ENCODE results near the gene SLC35A5.

Gene SLC35A5

DNA sequence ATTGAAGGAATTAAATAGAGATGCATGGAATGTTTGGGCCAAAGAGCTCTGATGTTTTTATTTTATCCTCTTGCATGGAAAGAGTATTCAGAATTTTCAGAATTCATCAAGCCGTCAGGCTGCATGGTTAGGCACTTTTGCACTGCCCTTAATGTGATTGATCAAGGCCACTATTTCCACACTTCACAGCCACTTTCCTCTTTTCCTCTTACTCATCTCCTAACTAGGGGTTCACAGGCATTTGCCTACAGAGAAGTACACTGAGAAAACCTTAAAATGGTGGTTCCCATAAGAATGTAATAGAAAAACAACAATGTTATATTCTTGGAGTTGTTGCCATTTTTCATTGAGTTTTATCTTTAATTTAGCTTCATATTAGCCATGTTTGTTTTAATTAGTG is 10.9 kb downstream of the SLC35A5 start:
- no peak for DNase-seq (ENCODE audit: low read depth)

DNA sequence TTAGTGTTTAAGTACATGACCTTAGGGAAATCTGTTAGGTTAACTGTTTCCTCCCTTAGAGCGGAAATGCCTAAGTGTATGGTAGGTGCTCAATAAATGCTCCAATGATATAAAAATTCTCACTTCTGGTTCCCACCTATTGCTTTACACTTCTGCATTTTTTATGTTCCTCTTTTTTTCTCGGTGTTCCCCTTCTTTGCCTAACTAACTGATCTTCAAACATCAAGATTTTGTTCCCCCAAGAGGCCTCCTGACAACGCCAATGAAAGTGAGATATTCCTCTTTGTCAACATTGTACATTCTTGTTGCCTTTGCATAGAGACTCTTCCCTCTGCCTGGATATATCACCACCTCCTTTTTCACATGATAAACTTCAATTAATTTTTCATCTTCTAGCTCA is 17.4 kb downstream of the SLC35A5 start:
- no peak for DNase-seq (ENCODE audit: low read depth)

DNA sequence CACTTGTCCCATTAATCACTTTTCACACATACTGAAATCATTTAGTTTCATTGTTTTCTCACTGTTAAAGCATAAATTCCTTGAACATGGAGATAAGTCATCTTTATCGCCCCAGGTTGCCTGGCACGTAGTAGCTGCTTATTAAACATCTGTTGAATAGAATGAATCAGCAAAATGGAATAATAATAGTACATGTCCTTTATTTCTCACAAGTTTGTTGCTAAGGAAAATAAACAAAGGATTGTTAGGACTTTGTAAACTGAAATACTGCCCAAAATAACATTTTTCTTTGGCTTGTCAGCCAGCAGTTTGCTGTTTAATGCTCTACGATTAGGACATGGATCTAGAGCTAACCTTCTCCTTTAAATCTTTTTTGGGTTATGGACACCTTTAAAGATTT is 17.9 kb downstream of the SLC35A5 start:
- DNase-seq (ENCODE audit: low read depth) = no peak

DNA sequence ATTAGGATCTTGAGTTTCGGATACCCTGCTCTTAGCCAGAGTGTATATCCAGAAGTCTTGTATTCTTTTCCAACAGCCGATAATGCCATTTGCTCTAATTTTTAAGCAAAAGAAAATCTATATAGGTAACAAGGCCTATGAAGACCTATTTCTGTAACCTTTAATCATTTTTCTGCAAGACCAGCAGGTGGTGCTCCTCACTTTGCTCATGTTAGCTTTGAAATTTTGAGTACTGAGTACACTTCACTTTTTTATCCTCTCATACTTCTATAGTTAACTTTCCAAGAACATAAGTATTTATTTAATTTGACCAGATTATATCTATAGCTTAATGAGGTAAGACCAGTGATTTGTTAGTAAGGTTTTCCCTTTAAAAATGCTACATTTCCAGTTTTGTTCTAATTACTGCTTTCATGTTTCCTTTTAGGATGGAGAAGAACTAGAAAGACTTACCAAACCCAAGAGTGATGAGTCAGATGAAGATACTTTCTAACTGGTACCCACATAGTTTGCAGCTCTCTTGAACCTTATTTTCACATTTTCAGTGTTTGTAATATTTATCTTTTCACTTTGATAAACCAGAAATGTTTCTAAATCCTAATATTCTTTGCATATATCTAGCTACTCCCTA is 20.5 kb downstream of the SLC35A5 start:
- DNase-seq (ENCODE audit: low read depth) = peak; percentile 7

- no peak for DNase-seq (ENCODE audit: low read depth)
Observed at GRCh38 chr3:112583105-112583504, 21.3 kb downstream of the SLC35A5 start.

DNA sequence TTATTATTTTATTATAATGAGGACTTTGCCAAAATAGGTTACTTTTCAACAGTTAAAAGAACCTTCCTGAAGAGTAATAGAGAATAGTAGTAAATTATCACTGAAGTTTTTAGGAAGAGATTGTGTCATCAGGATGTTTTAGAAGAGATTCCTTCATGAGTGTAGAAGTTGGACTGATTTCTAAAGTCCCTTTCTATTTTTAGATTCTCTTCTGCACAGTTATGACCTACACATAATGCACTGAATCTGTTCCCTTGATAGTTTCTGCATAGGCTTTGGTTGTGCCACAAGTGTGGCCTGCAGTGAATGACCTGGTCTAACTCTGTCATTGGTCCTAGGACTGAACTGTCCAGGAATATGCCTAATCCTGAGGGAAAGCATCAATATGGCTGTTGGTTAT is 23.9 kb downstream of the SLC35A5 start:
- no peak for DNase-seq (ENCODE audit: low read depth)

- DNase-seq (ENCODE audit: low read depth) = no peak
Observed at GRCh38 chr3:112587336-112587735, 25.5 kb downstream of the SLC35A5 start.

DNA sequence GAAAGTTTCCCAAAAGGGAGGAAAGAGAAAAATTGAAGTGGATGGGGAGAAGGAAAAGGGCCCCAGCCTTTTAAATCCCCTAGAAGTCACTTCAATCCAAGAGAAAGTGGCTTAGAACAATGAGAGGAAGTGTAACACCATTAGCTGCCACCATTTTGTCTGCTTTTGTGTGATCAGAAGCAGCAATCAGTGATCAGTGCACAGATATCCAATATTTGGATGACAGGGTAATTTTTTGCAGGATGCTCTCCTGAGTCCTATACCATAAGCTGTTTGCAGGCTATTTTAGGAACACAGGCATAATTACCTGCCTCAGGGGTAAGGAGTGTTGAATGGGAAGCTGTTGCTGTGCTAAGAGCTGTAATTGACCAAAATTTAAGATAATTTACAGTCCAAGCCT is 31.4 kb downstream of the SLC35A5 start:
- no peak for DNase-seq (ENCODE audit: low read depth)

DNA sequence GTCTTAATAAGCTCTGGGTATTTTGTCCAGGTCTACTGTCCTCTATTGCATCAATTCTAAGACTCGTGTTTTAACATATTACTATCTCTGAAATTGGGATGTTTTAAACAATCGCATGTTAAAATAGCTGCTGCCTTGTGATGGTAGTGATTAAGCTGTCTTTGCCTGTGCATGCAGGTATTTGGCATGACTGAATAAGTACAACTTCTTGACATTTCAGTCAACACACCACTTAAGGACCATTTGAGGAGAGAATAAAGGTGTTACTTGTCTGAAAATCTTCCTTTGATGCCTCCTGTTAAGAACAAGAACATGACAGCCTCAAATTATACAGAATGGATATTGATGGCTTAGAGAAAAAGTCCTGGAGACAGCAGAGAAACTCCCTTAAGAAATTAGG is 33.0 kb downstream of the SLC35A5 start:
- no peak for DNase-seq (ENCODE audit: low read depth)

GRCh38 chr3:112597945-112598344 is 36.1 kb downstream of the SLC35A5 start:
- DNase-seq (ENCODE audit: low read depth) = no peak

DNA sequence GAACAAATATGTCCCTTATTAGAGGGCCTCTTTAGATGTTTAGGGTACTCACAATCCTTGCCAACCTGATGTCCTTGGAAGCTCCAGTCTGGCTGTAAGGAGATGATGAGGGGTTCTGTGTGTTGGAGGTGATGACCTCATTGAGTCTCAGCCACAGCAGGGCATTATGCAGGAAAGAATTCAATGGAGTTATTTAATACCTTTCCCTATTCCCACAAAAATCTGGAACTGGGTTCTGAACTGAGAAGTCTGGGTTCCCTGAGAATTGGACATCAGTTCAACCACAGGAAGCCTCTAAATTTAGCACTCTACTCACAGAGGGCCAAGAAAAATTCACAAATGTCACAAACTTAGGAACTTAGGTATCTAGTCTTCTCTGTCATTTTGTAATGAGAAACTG is 36.9 kb downstream of the SLC35A5 start:
- DNase-seq (ENCODE audit: low read depth) = no peak

GRCh38 chr3:112602217-112602838 is 40.5 kb downstream of the SLC35A5 start:
- DNase-seq (ENCODE audit: low read depth) = no peak

- no peak for DNase-seq (ENCODE audit: low read depth)
Observed at GRCh38 chr3:112604536-112604935, 42.7 kb downstream of the SLC35A5 start.

DNA sequence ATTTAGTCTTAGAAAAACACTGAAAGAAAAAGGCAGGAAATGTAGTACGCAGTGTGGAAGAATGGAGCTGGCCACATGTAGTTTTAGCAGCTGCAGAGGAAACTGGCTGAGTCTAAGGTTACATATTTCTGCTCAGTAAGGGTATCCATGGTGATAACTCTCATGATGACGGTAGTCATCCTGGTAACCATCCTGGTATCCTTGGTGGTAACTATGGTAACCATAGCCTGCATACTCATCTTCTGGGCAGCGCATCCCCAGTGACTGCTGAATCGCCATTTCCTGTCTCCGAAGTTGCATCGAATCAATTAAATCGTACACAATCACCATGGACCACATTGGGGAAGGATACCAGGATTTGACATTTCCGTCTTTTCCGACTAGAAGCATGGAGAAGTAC is 43.4 kb downstream of the SLC35A5 start:
- DNase-seq (ENCODE audit: low read depth) = no peak

DNA sequence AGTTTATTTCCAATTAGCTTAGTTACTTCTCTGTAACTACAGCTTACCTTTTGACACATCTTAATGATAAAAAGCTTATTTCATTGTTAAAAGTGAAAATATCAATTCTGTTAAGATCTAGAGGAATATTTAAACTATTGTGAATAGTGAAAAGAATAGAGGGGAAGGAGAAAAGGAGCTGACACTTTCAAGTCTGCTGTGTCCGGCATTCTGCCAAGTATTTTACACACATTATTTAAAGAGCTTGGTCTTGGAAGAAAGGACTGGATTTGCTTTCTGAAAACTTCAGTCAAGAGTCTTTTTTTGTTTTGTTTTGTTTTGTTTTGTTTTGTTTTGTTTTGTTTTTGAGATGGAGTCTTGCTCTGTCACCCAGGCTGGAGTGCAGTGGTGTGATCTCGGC is 44.3 kb downstream of the SLC35A5 start:
- no peak for DNase-seq (ENCODE audit: low read depth)

DNA sequence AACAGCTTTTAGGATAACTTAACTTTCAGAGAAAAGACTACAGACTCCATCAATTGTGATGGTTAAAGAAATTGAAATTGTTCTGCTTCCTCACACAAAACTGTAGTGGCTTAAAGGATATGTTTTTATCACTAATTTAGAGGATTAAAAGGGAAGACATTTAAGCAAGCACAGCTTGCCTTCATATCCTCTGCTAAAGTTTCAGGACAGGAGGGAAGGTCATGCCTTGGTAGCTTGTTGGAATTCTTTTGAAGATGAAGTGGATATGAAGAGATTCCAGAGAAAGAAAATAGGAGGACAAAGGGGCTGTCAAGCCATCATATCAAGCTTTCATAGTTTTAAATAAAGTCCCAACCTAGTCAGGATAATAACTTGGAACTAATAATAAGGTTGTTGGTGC is 46.0 kb downstream of the SLC35A5 start:
- no peak for DNase-seq (ENCODE audit: low read depth)

GRCh38 chr3:112610121-112610520 is 48.3 kb downstream of the SLC35A5 start:
- no peak for DNase-seq (ENCODE audit: low read depth)

- no peak for DNase-seq (ENCODE audit: low read depth)
Observed at GRCh38 chr3:112611752-112612515, 50.1 kb downstream of the SLC35A5 start.

- no peak for DNase-seq (ENCODE audit: low read depth)
Observed at GRCh38 chr3:112615989-112616731, 54.3 kb downstream of the SLC35A5 start.

DNA sequence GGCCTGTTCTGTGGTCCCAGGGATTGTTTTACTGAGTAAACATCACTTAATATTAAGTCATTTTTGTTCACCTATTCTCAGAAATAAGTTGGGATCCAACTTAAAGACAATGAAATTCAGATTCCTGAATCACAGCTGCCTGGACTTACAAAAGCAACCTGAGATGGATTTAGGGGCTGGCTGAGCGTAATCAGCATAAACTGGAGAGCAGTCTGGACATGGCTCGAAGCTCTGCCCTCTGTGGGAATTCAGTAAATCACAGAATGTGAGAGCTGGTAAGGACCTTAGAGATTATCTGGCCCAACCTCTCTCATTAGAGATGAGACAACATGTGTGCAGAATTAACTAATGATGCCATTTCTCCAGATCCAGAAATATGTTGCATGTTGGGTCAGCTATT is 55.4 kb downstream of the SLC35A5 start:
- no peak for DNase-seq (ENCODE audit: low read depth)

- no peak for DNase-seq (ENCODE audit: low read depth)
Observed at GRCh38 chr3:112619295-112619694, 57.5 kb downstream of the SLC35A5 start.

GRCh38 chr3:112623213-112623612 is 61.4 kb downstream of the SLC35A5 start:
- DNase-seq (ENCODE audit: low read depth) = no peak

DNA sequence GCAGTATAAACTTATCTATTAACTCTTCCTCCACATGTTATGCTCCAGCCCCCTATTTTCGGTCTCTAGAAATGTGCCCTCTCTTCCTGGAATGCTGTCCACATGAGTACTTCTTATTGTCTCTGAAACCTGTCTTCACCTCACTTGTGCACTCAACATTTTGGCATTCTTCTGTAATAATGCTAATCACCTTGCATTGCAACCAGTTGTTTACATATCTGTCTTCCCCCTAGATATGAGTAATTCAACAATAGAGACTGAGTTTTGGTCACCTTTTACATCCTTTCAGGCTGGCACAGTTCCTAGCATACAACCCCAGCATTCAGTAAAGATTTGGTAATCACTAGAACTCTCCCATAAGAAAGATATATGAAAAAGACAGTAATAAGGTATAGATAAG is 61.9 kb downstream of the SLC35A5 start:
- no peak for DNase-seq (ENCODE audit: low read depth)
